K562 (cell line): Measurements from ENCODE around the gene KIAA0513. TPM values are rescaled to one million over a fixed set of nuclear protein-coding genes. Genes with fewer than 3 reads are reported as not detected.

Experiments used
- CREBBP ChIP-seq: IDR thresholded peaks from one replicate; pipeline ENCODE4 v1.6.1; 2012; ENCODE audit warnings: low read depth, mild to moderate bottlenecking, control low read depth, inconsistent platforms, low read length
- DLX4 ChIP-seq: fragments of 250-450 bp; sonication (Bioruptor Pico); IDR thresholded peaks from 2 replicates; pipeline ENCODE4 v1.6.1; 2021; ENCODE audit warnings: mild to moderate bottlenecking
- DNMT1 ChIP-seq: fragments of 450-650 bp; IDR thresholded peaks from 2 replicates; pipeline ENCODE4 v1.6.1; 2016; ENCODE audit warnings: antibody characterized with exemption, mild to moderate bottlenecking
- E2F8 ChIP-seq: fragments of 450-650 bp; IDR thresholded peaks from 2 replicates; pipeline ENCODE4 v1.7.1; 2018; ENCODE audit warnings: mild to moderate bottlenecking, low read depth; ENCODE audit not compliant: partially characterized antibody
- ETS1 ChIP-seq: conservative IDR thresholded peaks from 2 replicates; pipeline ENCODE4 v1.6.1; 2011; ENCODE audit warnings: low read depth, mild to moderate bottlenecking, low read length; ENCODE audit not compliant: control insufficient read depth
- FOXK2 ChIP-seq, 2 experiments: fragments of 450-650 bp; IDR thresholded peaks in 1 of 2; conservative IDR thresholded peaks in 1 of 2; 2 replicates each; pipeline ENCODE4 v1.6.1; 2016; ENCODE audit warnings: low read depth in 2 of 2, mild to moderate bottlenecking in 1 of 2
- HDAC6 ChIP-seq: IDR thresholded peaks from 2 replicates; pipeline ENCODE4 v1.6.1; 2012; ENCODE audit warnings: low read depth, mild to moderate bottlenecking, control low read depth, inconsistent platforms, low read length, moderate library complexity
- HOXB6 ChIP-seq: fragments of 250-450 bp; sonication (Bioruptor Pico); IDR thresholded peaks from 2 replicates; pipeline ENCODE4 v1.5.1; 2022; ENCODE audit warnings: mild to moderate bottlenecking, borderline replicate concordance
- IRF9 ChIP-seq: fragments of 450-650 bp; IDR thresholded peaks from 2 replicates; pipeline ENCODE4 v1.6.1; 2016; ENCODE audit warnings: missing biosample characterization, missing genetic modification characterization
- MBD2 ChIP-seq: sonication (generic); IDR thresholded peaks from 2 replicates; pipeline ENCODE4 v1.6.1; 2016; ENCODE audit warnings: low read depth, borderline replicate concordance
- MYNN ChIP-seq, 2 experiments: sonication (generic); formaldehyde crosslinking in 1 of 2; IDR thresholded peaks; 2 replicates each; pipeline versions ENCODE4 v1.5.0 to v1.6.1; 2016 to 2020; ENCODE audit warnings: antibody characterized with exemption in 1 of 2, missing genetic modification reagents in 1 of 2
- NCOR1 ChIP-seq: fragments of 450-650 bp; IDR thresholded peaks from 2 replicates; pipeline ENCODE4 v1.6.1; 2016; ENCODE audit warnings: mild to moderate bottlenecking, moderate library complexity
- NFE2 ChIP-seq: IDR thresholded peaks from 2 replicates; pipeline ENCODE4 v1.6.1; 2014; ENCODE audit warnings: antibody characterized with exemption, low read depth
- NR1H2 ChIP-seq: sonication (generic); formaldehyde crosslinking; IDR thresholded peaks from 2 replicates; pipeline ENCODE4 v1.4.0; 2020; ENCODE audit warnings: mild to moderate bottlenecking, missing genetic modification reagents
- RB1 ChIP-seq: fragments of 450-650 bp; IDR thresholded peaks from 2 replicates; pipeline ENCODE4 v1.6.1; 2017; ENCODE audit warnings: low read depth, mild to moderate bottlenecking
- RBBP5 ChIP-seq: fragments of 200-600 bp; sonication (generic); IDR thresholded peaks from 2 replicates; pipeline ENCODE4 v1.6.1; 2012; ENCODE audit warnings: borderline replicate concordance, mild to moderate bottlenecking, low read length, control low read depth, inconsistent platforms; ENCODE audit not compliant: insufficient read depth, poor library complexity, severe bottlenecking
- SMARCA4 ChIP-seq: fragments of 450-650 bp; IDR thresholded peaks from 2 replicates; pipeline ENCODE4 v1.6.1; 2016
- SPI1 ChIP-seq: IDR thresholded peaks from 2 replicates; pipeline ENCODE4 v1.6.1; 2011; ENCODE audit warnings: low read depth, low read length, control low read depth, borderline replicate concordance
- ZBTB43 ChIP-seq: sonication (generic); formaldehyde crosslinking; IDR thresholded peaks from 2 replicates; pipeline ENCODE4 v1.8.0; 2023; ENCODE audit warnings: mild to moderate bottlenecking, missing genetic modification reagents
- ZNF79 ChIP-seq: fragments of 250-450 bp; sonication (Bioruptor Pico); IDR thresholded peaks from 2 replicates; pipeline ENCODE4 v1.4.0; 2020; ENCODE audit warnings: low read depth, mild to moderate bottlenecking, moderate library complexity
- ZSCAN32 ChIP-seq: fragments of 450-650 bp; formaldehyde crosslinking; IDR thresholded peaks from 2 replicates; pipeline ENCODE4 v1.4.0; 2020; ENCODE audit warnings: mild to moderate bottlenecking, moderate library complexity
- polyA plus RNA-seq, 8 experiments: library from polyadenylated mRNA; depleted of rRNA in 4 of 8; stranded (reverse) in 5 of 8; unstranded in 3 of 8; fragments of >200 nt; fragmentation: Nextera tagmentation in 2 of 8; fragmentation: Illumina TruSeq in 1 of 8; extraction: Ambion mirVana in 2 of 8; extraction: Trizol in 1 of 8; gene quantifications; 2 replicates each; pipeline versions ENCODE4 v1.2.1 to v1.2.3, GENCODE V29; 2011 to 2014; ENCODE audit warnings: inconsistent platforms in 1 of 8, missing spikeins in 1 of 8
- total RNA-seq, 7 experiments: library from RNA; depleted of rRNA in 6 of 7; stranded (reverse); fragments of >200 nt in 6 of 7; fragmentation: Illumina TruSeq in 2 of 7; extraction: Trizol in 2 of 7; gene quantifications; 2 replicates each; pipeline versions ENCODE4 v1.2.1 to v1.2.3, GENCODE V29; 2011 to 2021; ENCODE audit warnings: low replicate concordance in 1 of 7

Gene KIAA0513
- total and polyA plus RNA-seq, 9 of the 15 experiments (the other 6 are each of a cell fraction or from before 2014, with no cell fraction given), result 0.18 to 13.7 (median 10.2) TPM

GRCh38 chr16:85025781-85026653 is 1.6 kb upstream of the KIAA0513 start (continued):
- no peak for TF ChIP-seq IRF9
- TF ChIP-seq CREBBP, result no peak
- no peak for TF ChIP-seq MYNN (IDR thresholded peaks at IDR 0.05)
- TF ChIP-seq MYNN (CRISPR knock-in tag; IDR thresholded peaks at IDR 0.05), result no peak
- TF ChIP-seq DNMT1, result no peak
- TF ChIP-seq ZNF79 (CRISPR knock-in tag), result no peak
- TF ChIP-seq RB1, result no peak
- TF ChIP-seq HOXB6 (CRISPR knock-in tag), result no peak
- peak; percentile 93 for TF ChIP-seq NFE2
- no peak for TF ChIP-seq RBBP5
- TF ChIP-seq ZBTB43 (CRISPR knock-in tag), result no peak
- no peak for TF ChIP-seq HDAC6
- TF ChIP-seq SMARCA4, result peak; percentile 56; the same call in 1 of the 2 replicates
- peak; percentile 12; the same call in 1 of the 2 replicates for TF ChIP-seq SPI1
- no peak for TF ChIP-seq DLX4 (CRISPR knock-in tag)
- no peak for TF ChIP-seq ZSCAN32 (CRISPR knock-in tag)
- TF ChIP-seq NCOR1, result no peak
- TF ChIP-seq ETS1, result no peak
- TF ChIP-seq FOXK2 (conservative IDR thresholded peaks at IDR 0.05 in 1 of 2, IDR thresholded peaks at IDR 0.05 in 1 of 2; ENCODE audit: low read depth in 2 of 2), result no peak
- no peak for TF ChIP-seq NR1H2 (CRISPR knock-in tag)
- no peak for TF ChIP-seq MBD2
- no peak for TF ChIP-seq E2F8
